ENCODE data around the gene SLC39A9. TPM values are rescaled to one million over a fixed set of nuclear protein-coding genes. Genes with fewer than 3 reads are reported as not detected.

The SLC39A9 gene
- total RNA-seq, 4 donors from 2014 or later, result 50.2 to 64.1 (median 57.9) TPM

GRCh38 chr14:69370061-69370460 is 28.4 kb upstream of the SLC39A9 start:
- TF ChIP-seq CTCF (IDR thresholded peaks at IDR 0.05; ENCODE audit: low read depth), result no peak

GRCh38 chr14:69372146-69372545 is 26.3 kb upstream of the SLC39A9 start:
- no peak for TF ChIP-seq CTCF (IDR thresholded peaks at IDR 0.05; ENCODE audit: low read depth)

GRCh38 chr14:69373104-69373503 is 25.4 kb upstream of the SLC39A9 start:
- no peak for TF ChIP-seq CTCF (IDR thresholded peaks at IDR 0.05; ENCODE audit: low read depth)

GRCh38 chr14:69374235-69374634 is 24.3 kb upstream of the SLC39A9 start:
- TF ChIP-seq CTCF (IDR thresholded peaks at IDR 0.05; ENCODE audit: low read depth), result no peak

GRCh38 chr14:69375182-69375581 is 23.3 kb upstream of the SLC39A9 start:
- no peak for TF ChIP-seq CTCF (IDR thresholded peaks at IDR 0.05; ENCODE audit: low read depth)

GRCh38 chr14:69375722-69376121 is 22.8 kb upstream of the SLC39A9 start:
- TF ChIP-seq CTCF (IDR thresholded peaks at IDR 0.05; ENCODE audit: low read depth), result no peak

GRCh38 chr14:69376439-69376838 is 22.1 kb upstream of the SLC39A9 start:
- TF ChIP-seq CTCF (IDR thresholded peaks at IDR 0.05; ENCODE audit: low read depth), result no peak
